Tibial nerve (tissue), 4 donors: ENCODE measurements around the gene OR10H3. TPM values are rescaled to one million over a fixed set of nuclear protein-coding genes. Genes with fewer than 3 reads are reported as not detected.
"Not testable (repeated sequence)": the region's sequence is repeated elsewhere in the genome, so short reads cannot be mapped to it uniquely, and the experiment has no call there.

Experiments
- DNase-seq, 2 donors: peaks; one replicate each; pipeline ENCODE4 v3.0.0-alpha.2; 2019; ENCODE audit warnings: low spot score in 2 of 2
- H3K27ac ChIP-seq, 4 donors: fragments of 200-600 bp; sonication (generic) in 3 of 4; one replicate each; pipeline ENCODE4 v1.5.1; 2017 to 2019; ENCODE audit warnings: mild to moderate bottlenecking in 1 of 4
- H3K27me3 ChIP-seq, 2 donors: fragments of 200-600 bp; sonication (generic) in 1 of 2; one replicate each; pipeline versions ENCODE4 v1.5.1 to v1.6.0; 2017 to 2019
- H3K36me3 ChIP-seq, 3 donors: fragments of 200-600 bp; sonication (generic); one replicate each; pipeline ENCODE4 v1.5.1; 2018 to 2019
- H3K4me1 ChIP-seq, 4 donors: fragments of 200-600 bp; sonication (generic) in 3 of 4; one replicate each; pipeline ENCODE4 v1.5.1; 2017 to 2019
- H3K4me3 ChIP-seq, 4 donors: fragments of 200-600 bp; sonication (generic) in 3 of 4; one replicate each; pipeline ENCODE4 v1.5.1; 2017 to 2019; ENCODE audit warnings: mild to moderate bottlenecking in 1 of 4, moderate library complexity in 1 of 4
- H3K9me3 ChIP-seq, 4 donors: fragments of 200-600 bp; sonication (generic) in 3 of 4; one replicate each; pipeline ENCODE4 v1.5.1; 2017 to 2019
- CTCF ChIP-seq, 5 experiments: fragments of 200-600 bp in 3 of 5; fragments of 450-650 bp in 2 of 5; sonication (generic) in 3 of 5; IDR thresholded peaks; one replicate each; pipeline ENCODE4 v1.5.1; 2016 to 2019; ENCODE audit warnings: antibody characterized with exemption in 5 of 5, mild to moderate bottlenecking in 3 of 5, moderate library complexity in 2 of 5
- EP300 ChIP-seq, 2 donors: sonication (generic); formaldehyde crosslinking; IDR thresholded peaks; one replicate each; pipeline ENCODE4 v1.6.1; 2017; ENCODE audit warnings: antibody characterized with exemption in 2 of 2, mild to moderate bottlenecking in 1 of 2
- POLR2A ChIP-seq, 2 donors: fragments of 450-650 bp; IDR thresholded peaks; one replicate each; pipeline ENCODE4 v1.6.1; 2017; ENCODE audit warnings: antibody characterized with exemption in 2 of 2, mild to moderate bottlenecking in 2 of 2, moderate library complexity in 2 of 2
- WGBS, 2 donors: methylation state at CpG; one replicate each; pipeline ENCODE4 v1.1.5; 2018; 5-methylcytosine and 5-hydroxymethylcytosine counted together
- total RNA-seq, 4 donors: library from RNA; depleted of rRNA; stranded (reverse); fragments of >200 nt; gene quantifications; one replicate each; pipeline ENCODE4 v1.1.0, GENCODE V29; 2016

The OR10H3 gene
- total RNA-seq, 4 donors from 2014 or later = not detected

GRCh38 chr19:15781661-15782060, 43.9 kb downstream of the OR10H3 start:
- DNase-seq = no peak
- Histone ChIP-seq H3K27me3 (no peaks in the 10 kb centered on the region), H3K36me3 (no peaks in the 10 kb centered on the region), H3K9me3 (no peaks in the 10 kb centered on the region), H3K4me1 (peaks cover 0 to 33% (median 8%) of the 10 kb centered on the region in 4 donors), H3K4me3 (no peak overlapping the region), H3K27ac (peak overlapping the region in 2 of 4 donors; percentile 89 to 90)
- WGBS, 2 donors = 74 to 81% methylated on average over 5 of the region's 5 CpGs
- TF ChIP-seq CTCF (IDR thresholded peaks at IDR 0.05) (no peak), EP300 (IDR thresholded peaks at IDR 0.05) (no peak)

GRCh38 chr19:15782211-15782610, 44.4 kb downstream of the OR10H3 start:
- 69 to 75% methylated on average over 3 of the region's 3 CpGs for WGBS, 2 donors
- Histone ChIP-seq H3K9me3 (no peaks in the 10 kb centered on the region), H3K36me3 (no peaks in the 10 kb centered on the region), H3K4me3 (no peak overlapping the region), H3K27me3 (no peaks in the 10 kb centered on the region), H3K27ac (no peak overlapping the region), H3K4me1 (peaks cover 0 to 28% (median 8%) of the 10 kb centered on the region in 4 donors)
- no peak for DNase-seq
- no peak for TF ChIP-seq EP300 (IDR thresholded peaks at IDR 0.05)

- not testable (repeated sequence) for H3K27me3 ChIP-seq, H3K36me3 ChIP-seq, H3K27ac ChIP-seq, DNase-seq, H3K9me3 ChIP-seq, H3K4me3 ChIP-seq
- peaks cover 0 to 21% (median 8%) of the 10 kb centered on the region in 4 donors for H3K4me1 ChIP-seq
- WGBS, 2 donors = 51 to 71% methylated on average over 7 of the region's 7 CpGs
Measured at GRCh38 chr19:15782896-15783295, 45.1 kb downstream of the OR10H3 start.

- H3K9me3 ChIP-seq = no peaks in the 10 kb centered on the region
- no peaks in the 10 kb centered on the region for H3K4me1 ChIP-seq
- TF ChIP-seq EP300 (IDR thresholded peaks at IDR 0.05) = no peak
- TF ChIP-seq CTCF (IDR thresholded peaks at IDR 0.05) = no peak
- no peak for TF ChIP-seq POLR2A (IDR thresholded peaks at IDR 0.05)
- DNase-seq = no peak
- H3K27ac ChIP-seq = no peak within 1 kb of the TSS
- no peak within 1 kb of the TSS for H3K4me3 ChIP-seq
- no peaks in the 10 kb centered on the region for H3K36me3 ChIP-seq
- peaks cover 0 to 4% of the 10 kb centered on the region in 2 donors for H3K27me3 ChIP-seq
- 64 to 71% methylated on average over 4 to 6 of the region's 6 CpGs for WGBS, 2 donors
Measured at GRCh38 chr19:15787611-15788155, 49.9 kb downstream of the OR10H3 start, which contains the start of gene OR10H5. Gene OR10H5 (plus strand): TSS chr19:15787661. CDS start chr19:15794049, 6,388 bp downstream.

- whole genome bisulfite sequencing, 2 donors = 69 to 84% methylated on average over 4 of the region's 4 CpGs
- no peak for TF ChIP-seq EP300 (IDR thresholded peaks at IDR 0.05)
- TF ChIP-seq CTCF (IDR thresholded peaks at IDR 0.05) = no peak
- Histone ChIP-seq H3K9me3 (no peaks in the 10 kb centered on the region), H3K4me3 (no peak overlapping the region), H3K27ac (no peak overlapping the region), H3K27me3 (peaks cover 0 to 4% of the 10 kb centered on the region in 2 donors), H3K36me3 (no peaks in the 10 kb centered on the region), H3K4me1 (no peaks in the 10 kb centered on the region)
- no peak for DNase-seq
Measured at GRCh38 chr19:15788594-15789270, 50.9 kb downstream of the OR10H3 start.

- H3K9me3 ChIP-seq = no peaks in the 10 kb centered on the region
- no peak for TF ChIP-seq EP300 (IDR thresholded peaks at IDR 0.05)
- TF ChIP-seq POLR2A (IDR thresholded peaks at IDR 0.05) = no peak
- no peak for TF ChIP-seq CTCF (IDR thresholded peaks at IDR 0.05)
- H3K36me3 ChIP-seq = no peaks in the 10 kb centered on the region
- no peak overlapping the region for H3K27ac ChIP-seq
- H3K4me3 ChIP-seq = no peak overlapping the region
- peaks cover 0 to 4% of the 10 kb centered on the region in 2 donors for H3K27me3 ChIP-seq
- no peaks in the 10 kb centered on the region for H3K4me1 ChIP-seq
- 70 to 71% methylated on average over 6 of the region's 6 CpGs for WGBS, 2 donors
- no peak for DNase-seq
Measured at GRCh38 chr19:15790096-15790495, 52.3 kb downstream of the OR10H3 start.
